NCI-H2227 treated with DMSO at 0.1 percent for 48 hours (cell line): ENCODE measurements around the gene ISOC2.

Experiments
- DNase-seq: peaks from one replicate; lab custom pipeline; 2025; lab: John Stamatoyannopoulos, UW

The ISOC2 gene

DNA sequence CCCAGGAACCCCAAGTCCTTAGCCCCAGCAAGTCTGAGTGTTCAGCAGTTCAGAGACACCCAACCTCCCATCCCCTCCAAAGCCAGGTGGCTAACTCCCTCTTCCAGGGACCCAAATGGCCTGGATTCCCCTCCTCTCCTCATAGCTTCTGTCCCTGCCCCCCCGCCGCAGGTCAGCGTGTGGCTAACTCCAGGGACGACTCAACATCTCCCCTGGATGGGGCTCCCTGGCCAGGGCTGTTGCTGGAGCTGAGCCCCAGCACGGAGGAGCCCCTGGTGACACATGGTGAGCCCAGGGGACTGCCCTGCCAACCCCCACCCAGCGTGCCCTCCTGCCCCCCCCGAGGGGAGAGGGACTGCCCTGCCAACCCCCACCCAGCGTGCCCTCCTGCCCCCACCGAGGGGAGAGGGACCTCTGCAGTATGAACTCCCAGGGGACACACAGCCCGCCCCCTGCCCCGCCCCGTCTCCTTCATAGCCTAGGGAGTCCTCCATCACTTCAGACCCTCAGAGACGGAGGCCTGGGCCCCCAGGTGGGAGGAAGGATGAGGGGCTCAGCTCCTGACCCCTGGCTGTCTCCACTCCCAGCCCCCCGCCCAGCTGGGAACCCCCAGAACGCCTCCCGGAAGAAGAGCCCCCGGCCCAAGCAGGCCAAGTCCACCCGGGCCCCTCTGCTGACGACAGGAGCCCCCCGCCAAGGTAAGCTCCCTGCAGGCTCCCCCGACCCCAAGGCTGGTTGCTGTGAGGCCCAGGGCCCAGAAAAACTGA is 28.5 kb upstream of the ISOC2 start:
- DNase-seq = no peak

- no peak for DNase-seq
These were observed 27.7 kb upstream of the ISOC2 start for GRCh38 chr19:55488986-55489710.

GRCh38 chr19:55487924-55488687 is 26.7 kb upstream of the ISOC2 start, which contains the start of gene SSC5D:
SSC5D (plus strand) TSS chr19:55488436; CDS start chr19:55488590, 154 bp downstream.
- peak; percentile 72 for DNase-seq

- DNase-seq = peak; percentile 94
These were observed 25.8 kb upstream of the ISOC2 start for GRCh38 chr19:55486971-55487923.

DNA sequence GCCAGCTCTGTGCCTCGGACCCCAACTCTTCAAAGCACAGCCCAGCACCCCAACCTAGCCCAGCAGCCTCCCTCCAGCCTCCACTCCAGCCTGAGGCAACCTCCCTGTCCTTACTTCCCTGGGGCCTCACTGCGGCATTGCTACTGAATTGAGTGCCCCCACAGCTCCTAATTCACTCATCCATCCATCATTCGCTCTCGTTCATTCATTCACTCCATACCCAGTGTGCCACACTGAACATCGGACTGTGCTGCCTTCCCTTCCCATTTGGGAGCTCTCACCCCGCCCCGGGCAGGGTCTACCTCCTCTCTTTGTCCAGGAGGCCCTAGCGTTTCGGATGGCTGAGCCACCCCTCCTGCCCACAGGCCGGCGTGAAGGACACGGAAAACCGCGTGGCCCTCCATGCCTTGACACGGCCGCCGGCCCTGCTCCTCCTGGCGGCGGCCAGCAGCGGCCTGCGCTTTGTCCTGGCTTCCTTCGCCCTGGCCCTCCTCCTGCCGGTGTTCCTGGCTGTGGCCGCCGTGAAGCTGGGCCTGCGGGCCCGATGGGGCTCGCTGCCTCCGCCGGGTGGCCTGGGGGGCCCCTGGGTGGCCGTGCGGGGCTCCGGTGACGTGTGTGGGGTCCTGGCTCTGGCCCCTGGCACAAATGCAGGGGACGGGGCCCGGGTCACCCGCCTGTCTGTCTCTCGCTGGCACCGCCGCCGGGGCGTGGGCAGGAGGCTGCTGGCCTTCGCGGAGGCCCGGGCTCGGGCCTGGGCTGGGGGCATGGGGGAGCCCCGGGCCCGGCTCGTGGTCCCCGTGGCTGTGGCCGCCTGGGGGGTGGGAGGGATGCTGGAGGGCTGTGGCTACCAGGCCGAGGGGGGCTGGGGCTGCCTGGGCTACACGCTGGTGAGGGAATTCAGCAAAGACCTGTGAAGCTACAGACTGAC is 24.9 kb upstream of the ISOC2 start:
- no peak for DNase-seq

GRCh38 chr19:55485439-55486011 is 24.1 kb upstream of the ISOC2 start:
- peak; percentile 57 for DNase-seq

DNA sequence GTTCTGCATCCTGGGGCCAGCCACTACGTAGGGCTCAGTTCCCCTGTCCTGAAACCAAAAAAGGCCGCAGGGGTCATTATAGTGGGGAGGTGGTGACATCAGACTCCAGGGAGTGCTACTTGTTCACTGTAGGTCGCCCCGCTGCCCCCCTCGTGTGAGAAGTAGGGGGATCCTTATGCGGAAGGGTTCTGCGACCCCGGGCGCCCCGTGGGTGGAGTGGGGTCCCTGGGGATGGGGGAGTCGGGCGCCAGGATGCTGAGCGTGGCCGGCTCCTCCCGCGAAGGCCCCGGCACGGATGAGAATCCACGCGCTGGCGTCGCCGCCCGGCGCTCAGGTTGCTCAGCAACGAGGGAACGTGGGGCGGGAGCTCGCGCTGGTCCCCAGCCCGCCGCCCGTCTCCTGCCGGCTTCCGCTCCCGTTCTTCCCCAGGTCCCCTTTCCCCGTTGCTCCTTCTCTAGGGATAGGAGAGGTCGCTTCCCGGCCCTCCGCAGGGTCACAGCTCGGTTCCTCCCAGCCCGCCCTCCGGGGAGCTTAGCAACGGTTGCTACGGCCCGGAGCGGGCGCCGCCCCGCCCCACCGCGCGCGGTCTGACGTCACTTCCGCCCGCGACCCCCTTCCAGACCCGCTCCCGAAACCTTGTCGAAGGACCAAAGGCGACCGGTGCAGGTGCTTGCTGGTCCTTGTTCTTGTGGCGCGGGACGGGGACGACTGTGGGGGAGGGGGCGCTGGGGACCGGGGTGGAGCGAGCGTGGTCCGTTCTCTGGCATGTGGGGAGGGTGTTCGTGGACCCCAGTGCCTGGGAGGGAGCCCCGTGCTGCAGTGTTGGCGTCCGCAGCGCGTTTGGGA is 23.4 kb upstream of the ISOC2 start, which contains the start of gene NAT14:
TSS of gene NAT14 (plus strand) at position 596 of the 846 bp plus-strand sequence. CDS start 521 bp downstream, outside the sequence.
- DNase-seq = peak; percentile 95

- no peak for DNase-seq
These were observed 22.5 kb upstream of the ISOC2 start for GRCh38 chr19:55483706-55484592.

DNA sequence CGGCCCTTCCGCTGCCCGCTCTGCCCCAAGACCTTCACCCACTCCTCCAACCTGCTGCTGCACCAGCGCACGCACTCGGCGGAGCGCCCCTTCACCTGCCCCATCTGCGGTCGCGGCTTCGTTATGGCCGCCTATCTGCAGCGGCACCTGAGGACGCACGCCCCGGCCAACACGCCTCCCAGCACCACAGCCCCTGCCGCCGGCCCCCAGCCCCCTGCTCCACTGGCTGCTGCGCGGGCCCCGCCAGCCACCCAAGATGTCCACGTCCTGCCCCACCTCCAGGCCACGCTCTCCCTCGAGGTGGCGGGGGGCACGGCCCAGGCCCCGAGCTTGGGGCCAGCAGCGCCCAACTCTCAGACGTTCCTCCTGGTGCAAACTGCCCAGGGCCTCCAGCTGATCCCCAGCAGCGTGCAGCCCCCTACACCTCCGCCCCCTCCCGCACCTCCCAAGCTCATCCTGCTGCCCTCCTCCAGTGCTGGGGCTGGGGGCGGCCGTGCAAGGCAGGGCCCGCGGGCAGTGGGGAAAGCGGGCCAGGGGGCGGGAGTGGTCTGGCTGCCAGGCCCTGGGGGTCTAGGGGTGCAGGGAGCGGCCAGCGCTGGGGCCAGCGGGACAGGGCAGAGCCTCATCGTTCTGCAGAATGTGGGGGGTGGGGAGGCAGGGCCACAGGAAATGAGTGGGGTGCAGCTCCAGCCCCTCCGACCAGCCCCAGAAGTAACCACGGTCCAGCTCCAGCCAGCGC is 21.7 kb upstream of the ISOC2 start:
- no peak for DNase-seq

- no peak for DNase-seq
These were observed 20.9 kb upstream of the ISOC2 start for GRCh38 chr19:55482156-55482961.

DNA sequence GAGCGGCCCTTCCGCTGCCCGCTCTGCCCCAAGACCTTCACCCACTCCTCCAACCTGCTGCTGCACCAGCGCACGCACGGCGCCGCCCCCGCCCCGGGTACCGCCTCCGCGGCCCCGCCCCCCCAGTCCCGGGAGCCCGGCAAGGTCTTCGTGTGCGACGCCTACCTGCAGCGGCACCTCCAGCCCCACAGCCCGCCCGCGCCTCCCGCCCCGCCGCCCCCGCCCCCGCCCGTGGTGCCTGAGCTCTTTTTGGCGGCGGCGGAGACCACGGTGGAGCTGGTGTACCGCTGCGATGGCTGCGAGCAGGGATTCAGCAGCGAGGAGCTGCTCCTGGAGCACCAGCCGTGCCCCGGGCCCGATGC is 20.3 kb upstream of the ISOC2 start:
- no peak for DNase-seq

DNA sequence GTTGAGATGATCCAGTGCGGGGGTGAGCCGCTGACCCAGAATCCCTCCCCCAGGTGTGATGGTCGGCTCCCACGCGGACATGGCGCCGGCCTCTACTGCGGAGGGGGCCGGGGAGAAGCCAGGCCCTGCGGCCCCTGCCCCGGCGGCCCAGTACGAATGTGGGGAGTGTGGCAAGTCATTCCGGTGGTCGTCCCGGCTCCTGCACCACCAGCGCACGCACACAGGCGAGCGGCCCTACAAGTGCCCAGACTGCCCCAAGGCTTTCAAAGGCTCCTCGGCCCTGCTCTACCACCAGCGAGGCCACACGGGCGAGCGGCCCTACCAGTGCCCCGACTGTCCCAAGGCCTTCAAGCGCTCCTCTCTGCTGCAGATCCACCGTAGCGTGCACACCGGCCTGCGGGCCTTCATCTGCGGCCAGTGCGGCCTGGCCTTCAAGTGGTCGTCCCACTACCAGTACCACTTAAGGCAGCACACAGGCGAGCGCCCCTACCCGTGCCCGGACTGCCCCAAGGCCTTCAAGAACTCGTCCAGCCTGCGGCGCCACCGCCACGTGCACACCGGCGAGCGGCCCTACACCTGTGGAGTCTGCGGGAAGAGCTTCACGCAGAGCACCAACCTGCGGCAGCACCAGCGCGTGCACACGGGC is 19.8 kb upstream of the ISOC2 start:
- no peak for DNase-seq

GRCh38 chr19:55479451-55480230 is 18.2 kb upstream of the ISOC2 start:
- no peak for DNase-seq

GRCh38 chr19:55479045-55479444 is 17.6 kb upstream of the ISOC2 start:
- DNase-seq = no peak

DNA sequence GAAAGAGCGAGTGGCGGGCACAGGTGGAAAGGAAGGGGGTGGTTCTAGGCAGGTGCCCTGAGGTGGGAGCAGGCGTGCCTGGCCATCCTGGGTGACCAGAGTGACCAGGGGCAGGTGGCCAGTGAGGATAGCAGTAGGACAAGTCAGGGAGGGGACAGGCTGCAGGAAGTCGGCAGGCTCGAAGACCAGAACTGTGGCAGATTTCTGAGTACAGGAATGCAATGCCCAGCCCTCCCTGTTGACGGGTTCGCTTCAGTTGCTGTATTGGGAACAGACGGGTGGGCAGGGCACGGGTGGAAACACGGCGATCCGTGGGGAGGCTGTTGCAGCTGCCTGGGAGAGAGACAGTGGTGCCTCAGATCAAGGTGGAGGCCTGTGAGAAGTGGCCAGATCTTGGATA is 16.9 kb upstream of the ISOC2 start:
- DNase-seq = no peak
